ENCODE data around the gene TDP1. TPM values are rescaled to one million over a fixed set of nuclear protein-coding genes. Genes with fewer than 3 reads are reported as not detected.

TDP1 gene
- total and polyA plus RNA-seq, 9 of the 15 experiments (the other 6 are each of a cell fraction or from before 2014, with no cell fraction given) = 21.4 to 41.6 (median 32.3) TPM

DNA sequence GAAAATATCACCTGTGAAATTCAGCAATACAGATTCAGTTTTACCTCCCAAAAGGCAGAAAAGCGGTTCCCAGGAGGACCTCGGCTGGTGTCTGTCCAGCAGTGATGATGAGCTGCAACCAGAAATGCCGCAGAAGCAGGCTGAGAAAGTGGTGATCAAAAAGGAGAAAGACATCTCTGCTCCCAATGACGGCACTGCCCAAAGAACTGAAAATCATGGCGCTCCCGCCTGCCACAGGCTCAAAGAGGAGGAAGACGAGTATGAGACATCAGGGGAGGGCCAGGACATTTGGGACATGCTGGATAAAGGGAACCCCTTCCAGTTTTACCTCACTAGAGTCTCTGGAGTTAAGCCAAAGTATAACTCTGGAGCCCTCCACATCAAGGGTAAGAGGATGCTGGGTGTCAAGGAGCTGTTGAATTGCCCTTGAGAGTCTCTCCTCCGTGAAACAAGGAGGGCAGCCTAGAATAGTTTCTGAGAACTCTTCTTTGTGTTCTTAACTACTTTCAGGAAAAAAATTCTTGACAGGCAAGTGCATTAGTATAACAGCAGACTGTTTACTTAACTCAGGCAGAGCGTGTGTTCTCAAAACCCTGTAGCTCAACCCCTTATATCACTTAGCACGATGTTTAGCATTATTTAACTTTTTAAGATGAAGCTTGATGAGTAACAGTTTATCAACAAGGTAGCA, 7.7 kb downstream of the TDP1 start:
- 84% methylated on average over 8 of the region's 10 CpGs for WGBS (ENCODE audit: insufficient coverage, low coverage, missing lambda C conversion rate)
- in situ Hi-C loops (cut with MboI) = no loop called here
- Histone ChIP-seq H3K27me3 (ENCODE audit: control insufficient read depth in 2 of 2, insufficient read depth in 2 of 2, low read length in 2 of 2) (no peaks in the 10 kb centered on the region), H3K9me1 (ENCODE audit: control insufficient read depth, insufficient read depth, low read length) (no peaks in the 10 kb centered on the region), H3K4me3 (no peak overlapping the region), H3K9ac (ENCODE audit: insufficient read depth in 1 of 2, low read depth in 2 of 2, low read length in 2 of 2) (no peak overlapping the region), H3K27ac (ENCODE audit: extremely low read depth, low read depth, low read length) (no peak overlapping the region), H3K9me3 (replicated peaks; ENCODE audit: control insufficient read depth, insufficient read depth, low read depth, low read length) (no peaks in the 10 kb centered on the region), H2AFZ (ENCODE audit: low read depth, low read length) (no peak overlapping the region), H3K36me3 (ENCODE audit: control insufficient read depth, insufficient read depth, low read length) (peaks cover 78% of the 10 kb centered on the region), H3K4me2 (ENCODE audit: insufficient read depth, low read length) (no peak overlapping the region), H4K20me1 (replicated peaks; ENCODE audit: control insufficient read depth, insufficient read depth, low read length) (no peaks in the 10 kb centered on the region; the same call in 1 of the 2 replicates), H3K4me1 (replicated peaks in 1 of 2; ENCODE audit: control insufficient read depth in 2 of 2, insufficient read depth in 2 of 2, low read length in 2 of 2) (no peaks in the 10 kb centered on the region; a peak in 1 of 5 replicates), H3K79me2 (ENCODE audit: control insufficient read depth, insufficient read depth, low read length) (peaks cover 6% of the 10 kb centered on the region; the same call in 2 of the 3 replicates)
- ChIA-PET CTCF (ENCODE audit: low intra/inter-chr PET ratio) (no interaction called here), POLR2A (no interaction called here)
- intact Hi-C loops (cut with micrococcal nuclease) = no loop called here
- TF ChIP-seq, protein P1, sequence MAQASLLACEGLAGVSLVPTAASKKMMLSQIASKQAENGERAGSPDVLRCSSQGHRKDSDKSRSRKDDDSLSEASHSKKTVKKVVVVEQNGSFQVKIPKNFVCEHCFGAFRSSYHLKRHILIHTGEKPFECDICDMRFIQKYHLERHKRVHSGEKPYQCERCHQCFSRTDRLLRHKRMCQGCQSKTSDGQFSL (CRISPR knock-in tag; IDR thresholded peaks at IDR 0.05) = no peak
- TF ChIP-seq, protein P1 (tag; IDR thresholded peaks at IDR 0.05) = no peak
- no peak for TF ChIP-seq TEAD1 (CRISPR knock-in tag; IDR thresholded peaks at IDR 0.05)
- TF ChIP-seq HNRNPK (IDR thresholded peaks at IDR 0.05; ENCODE audit: low read depth, low read length, poor library complexity, severe bottlenecking) = no peak
- TF ChIP-seq SAP30 (IDR thresholded peaks at IDR 0.05; ENCODE audit: borderline replicate concordance, insufficient read depth, low read depth, low read length, poor library complexity, severe bottlenecking) = no peak
- no peak for TF ChIP-seq GATAD2B (IDR thresholded peaks at IDR 0.05; ENCODE audit: borderline replicate concordance)
- no peak for TF ChIP-seq CREM (IDR thresholded peaks at IDR 0.05; ENCODE audit: low read depth)
- no peak for TF ChIP-seq KAT2B (IDR thresholded peaks at IDR 0.05; ENCODE audit: low read depth, low read length)
- no peak for TF ChIP-seq KLF10 (CRISPR knock-in tag; IDR thresholded peaks at IDR 0.05)
- TF ChIP-seq TCF7 (IDR thresholded peaks at IDR 0.05; ENCODE audit: borderline replicate concordance) = no peak
- no peak for TF ChIP-seq ZNF584 (CRISPR knock-in tag; IDR thresholded peaks at IDR 0.05; ENCODE audit: low read depth)
- no peak for TF ChIP-seq CTBP1 (IDR thresholded peaks at IDR 0.05; ENCODE audit: borderline replicate concordance)
- TF ChIP-seq ZNF436 (CRISPR knock-in tag; IDR thresholded peaks at IDR 0.05) = no peak
- TF ChIP-seq, protein P2, sequence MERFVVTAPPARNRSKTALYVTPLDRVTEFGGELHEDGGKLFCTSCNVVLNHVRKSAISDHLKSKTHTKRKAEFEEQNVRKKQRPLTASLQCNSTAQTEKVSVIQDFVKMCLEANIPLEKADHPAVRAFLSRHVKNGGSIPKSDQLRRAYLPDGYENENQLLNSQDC (CRISPR knock-in tag; IDR thresholded peaks at IDR 0.05) = no peak
- TF ChIP-seq, protein P3, sequence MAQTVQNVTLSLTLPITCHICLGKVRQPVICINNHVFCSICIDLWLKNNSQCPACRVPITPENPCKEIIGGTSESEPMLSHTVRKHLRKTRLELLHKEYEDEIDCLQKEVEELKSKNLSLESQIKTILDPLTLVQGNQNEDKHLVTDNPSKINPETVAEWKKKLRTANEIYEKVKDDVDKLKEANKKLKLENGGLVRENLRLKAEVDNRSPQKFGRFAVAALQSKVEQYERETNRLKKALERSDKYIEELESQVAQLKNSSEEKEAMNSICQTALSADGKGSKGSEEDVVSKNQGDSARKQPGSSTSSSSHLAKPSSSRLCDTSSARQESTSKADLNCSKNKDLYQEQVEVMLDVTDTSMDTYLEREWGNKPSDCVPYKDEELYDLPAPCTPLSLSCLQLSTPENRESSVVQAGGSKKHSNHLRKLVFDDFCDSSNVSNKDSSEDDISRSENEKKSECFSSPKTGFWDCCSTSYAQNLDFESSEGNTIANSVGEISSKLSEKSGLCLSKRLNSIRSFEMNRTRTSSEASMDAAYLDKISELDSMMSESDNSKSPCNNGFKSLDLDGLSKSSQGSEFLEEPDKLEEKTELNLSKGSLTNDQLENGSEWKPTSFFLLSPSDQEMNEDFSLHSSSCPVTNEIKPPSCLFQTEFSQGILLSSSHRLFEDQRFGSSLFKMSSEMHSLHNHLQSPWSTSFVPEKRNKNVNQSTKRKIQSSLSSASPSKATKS (CRISPR knock-in tag; IDR thresholded peaks at IDR 0.05) = no peak
- TF ChIP-seq, protein P4, sequence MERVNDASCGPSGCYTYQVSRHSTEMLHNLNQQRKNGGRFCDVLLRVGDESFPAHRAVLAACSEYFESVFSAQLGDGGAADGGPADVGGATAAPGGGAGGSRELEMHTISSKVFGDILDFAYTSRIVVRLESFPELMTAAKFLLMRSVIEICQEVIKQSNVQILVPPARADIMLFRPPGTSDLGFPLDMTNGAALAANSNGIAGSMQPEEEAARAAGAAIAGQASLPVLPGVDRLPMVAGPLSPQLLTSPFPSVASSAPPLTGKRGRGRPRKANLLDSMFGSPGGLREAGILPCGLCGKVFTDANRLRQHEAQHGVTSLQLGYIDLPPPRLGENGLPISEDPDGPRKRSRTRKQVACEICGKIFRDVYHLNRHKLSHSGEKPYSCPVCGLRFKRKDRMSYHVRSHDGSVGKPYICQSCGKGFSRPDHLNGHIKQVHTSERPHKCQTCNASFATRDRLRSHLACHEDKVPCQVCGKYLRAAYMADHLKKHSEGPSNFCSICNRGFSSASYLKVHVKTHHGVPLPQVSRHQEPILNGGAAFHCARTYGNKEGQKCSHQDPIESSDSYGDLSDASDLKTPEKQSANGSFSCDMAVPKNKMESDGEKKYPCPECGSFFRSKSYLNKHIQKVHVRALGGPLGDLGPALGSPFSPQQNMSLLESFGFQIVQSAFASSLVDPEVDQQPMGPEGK (CRISPR knock-in tag; IDR thresholded peaks at IDR 0.05; ENCODE audit: borderline replicate concordance) = no peak
- ATAC-seq = no peak
- no peak for DNase-seq (ENCODE audit: extremely low read depth in 1 of 4, low spot score in 3 of 4)
- BruUV-seq (replicated peaks) = no TSS peak
- FAIRE-seq = no peak
